Small intestine (tissue), 7 donors: ENCODE results near the gene AGO1. TPM values are rescaled to one million over a fixed set of nuclear protein-coding genes. Genes with fewer than 3 reads are reported as not detected.
A peak's percentile ranks its signal among the peaks of the same experiment; 100 is the strongest.

Experiments used
- DNase-seq, 2 donors: peaks; one replicate each; pipeline versions ENCODE4 v3.0.0 to v3.0.0-alpha.2; 2013
- FAIRE-seq: peaks from 2 replicates; lab custom pipeline; 2012; peaks lifted over from hg19 to GRCh38; lab: Jason Lieb, UNC
- H3K27ac ChIP-seq, 3 donors: one replicate each; pipeline ENCODE4 v1.5.1; 2013; ENCODE audit warnings: low read length in 2 of 3, mild to moderate bottlenecking in 2 of 3, control low read depth in 1 of 3, inconsistent platforms in 1 of 3, low read depth in 1 of 3, moderate library complexity in 1 of 3
- H3K27me3 ChIP-seq, 3 donors: one replicate each; pipeline ENCODE4 v1.6.1; 2013; ENCODE audit warnings: low read length in 3 of 3, inconsistent platforms in 1 of 3; ENCODE audit not compliant: control insufficient read depth in 3 of 3, insufficient read depth in 3 of 3
- H3K36me3 ChIP-seq, 3 donors: one replicate each; pipeline ENCODE4 v1.6.1; 2013; ENCODE audit warnings: low read length in 3 of 3, inconsistent platforms in 1 of 3, low read depth in 1 of 3, mild to moderate bottlenecking in 1 of 3, moderate library complexity in 1 of 3; ENCODE audit not compliant: control insufficient read depth in 3 of 3, insufficient read depth in 2 of 3
- H3K4me1 ChIP-seq, 3 donors: one replicate each; pipeline ENCODE4 v1.6.1; 2013; ENCODE audit warnings: low read length in 2 of 3, inconsistent platforms in 1 of 3, low read depth in 1 of 3, mild to moderate bottlenecking in 1 of 3, moderate library complexity in 1 of 3; ENCODE audit not compliant: control insufficient read depth in 3 of 3, insufficient read depth in 2 of 3
- H3K4me3 ChIP-seq, 3 donors: one replicate each; pipeline ENCODE4 v1.5.1; 2013; ENCODE audit warnings: low read length in 3 of 3, control low read depth in 1 of 3, inconsistent platforms in 1 of 3, low read depth in 1 of 3, mild to moderate bottlenecking in 1 of 3, moderate library complexity in 1 of 3
- H3K9me3 ChIP-seq, 2 donors: one replicate each; pipeline ENCODE4 v1.6.1; 2013; ENCODE audit warnings: low read depth in 1 of 2, low read length in 1 of 2; ENCODE audit not compliant: control insufficient read depth in 2 of 2, insufficient read depth in 1 of 2
- WGBS, 3 donors: extraction: QIAGEN DNeasy Blood & Tissue Kit; methylation state at CpG; one replicate each; pipeline ENCODE4 v1.1.7; 2013; 5-methylcytosine and 5-hydroxymethylcytosine counted together
- polyA plus RNA-seq, 4 donors: library from polyadenylated mRNA; stranded (reverse) in 3 of 4; unstranded in 1 of 4; fragments of 200-250 nt in 3 of 4; fragments of 120-200 nt in 1 of 4; gene quantifications; one replicate each; pipeline versions ENCODE4 v1.2.1 to v1.2.3, GENCODE V29; 2013
- donor health status: healthy with polysubstance abuse.
- donor health status: control.
- donor health status: control.
- donor health status: Bipolar disorder and iron deficiency.
- donor health status: healthy.

Gene AGO1
- polyA plus RNA-seq, 4 donors, result 2.4 to 16.8 (median 7.0) TPM

GRCh38 chr1:35902671-35903070 is 19.7 kb downstream of the AGO1 start:
- 93 to 95% (median 95%) methylated on average over 2 of the region's 2 CpGs for WGBS, 3 donors
- no peaks in the 10 kb centered on the region for H3K9me3 ChIP-seq
- DNase-seq, result no peak
- peaks cover 13 to 46% (median 18%) of the 10 kb centered on the region in 3 donors for H3K36me3 ChIP-seq
- H3K27me3 ChIP-seq, result no peaks in the 10 kb centered on the region
- no peak overlapping the region for H3K4me3 ChIP-seq
- no peaks in the 10 kb centered on the region for H3K4me1 ChIP-seq
- FAIRE-seq, result no peak
- H3K27ac ChIP-seq, result no peak overlapping the region

- no peaks in the 10 kb centered on the region for H3K4me1 ChIP-seq
- WGBS, 3 donors, result 81 to 92% (median 87%) methylated on average over 1 of the region's 1 CpG
- peaks cover 12 to 51% (median 35%) of the 10 kb centered on the region in 3 donors for H3K36me3 ChIP-seq
- H3K4me3 ChIP-seq, result no peak overlapping the region
- H3K27me3 ChIP-seq, result no peaks in the 10 kb centered on the region
- no peak for DNase-seq
- H3K9me3 ChIP-seq, result no peaks in the 10 kb centered on the region
- no peak overlapping the region for H3K27ac ChIP-seq
- no peak for FAIRE-seq
Observed at GRCh38 chr1:35914717-35915116, 31.7 kb downstream of the AGO1 start.

- Histone ChIP-seq H3K9me3 (no peaks in the 10 kb centered on the region), H3K4me3 (no peak overlapping the region), H3K27me3 (no peaks in the 10 kb centered on the region), H3K27ac (no peak overlapping the region), H3K4me1 (no peaks in the 10 kb centered on the region), H3K36me3 (peaks cover 12 to 53% (median 40%) of the 10 kb centered on the region in 3 donors)
- 45 to 53% (median 50%) methylated on average over 2 of the region's 2 CpGs for WGBS, 3 donors
- no peak for DNase-seq
- FAIRE-seq, result no peak
Observed at GRCh38 chr1:35915693-35916092, 32.7 kb downstream of the AGO1 start.

- DNase-seq (no peak), FAIRE-seq (no peak)
- Histone ChIP-seq H3K27ac (no peak overlapping the region), H3K27me3 (no peaks in the 10 kb centered on the region), H3K4me1 (no peaks in the 10 kb centered on the region), H3K36me3 (peaks cover 0 to 38% (median 9%) of the 10 kb centered on the region in 3 donors), H3K9me3 (no peaks in the 10 kb centered on the region), H3K4me3 (no peak overlapping the region)
Observed at GRCh38 chr1:35923791-35924221, 40.8 kb downstream of the AGO1 start.

- no peak for FAIRE-seq
- Histone ChIP-seq H3K4me1 (no peaks in the 10 kb centered on the region), H3K27ac (no peak overlapping the region), H3K36me3 (peaks cover 0 to 28% (median 4%) of the 10 kb centered on the region in 3 donors), H3K9me3 (no peaks in the 10 kb centered on the region), H3K27me3 (no peaks in the 10 kb centered on the region), H3K4me3 (no peak overlapping the region)
- 79 to 87% (median 84%) methylated on average over 1 of the region's 1 CpG for WGBS, 3 donors
- DNase-seq, result no peak
Observed at GRCh38 chr1:35924838-35925237, 41.8 kb downstream of the AGO1 start.

- H3K9me3 ChIP-seq, result no peaks in the 10 kb centered on the region
- H3K27ac ChIP-seq, result no peak overlapping the region
- H3K27me3 ChIP-seq, result no peaks in the 10 kb centered on the region
- no peaks in the 10 kb centered on the region for H3K4me1 ChIP-seq
- H3K4me3 ChIP-seq, result no peak overlapping the region
- H3K36me3 ChIP-seq, result peaks cover 0 to 21% (median 0%) of the 10 kb centered on the region in 3 donors
- no peak for DNase-seq
- no peak for FAIRE-seq
- WGBS, 3 donors, result 61 to 62% (median 61%) methylated on average over 4 of the region's 4 CpGs
Observed at GRCh38 chr1:35925741-35926140, 42.7 kb downstream of the AGO1 start.

GRCh38 chr1:35927472-35927871 is 44.5 kb downstream of the AGO1 start:
- Histone ChIP-seq H3K9me3 (no peaks in the 10 kb centered on the region), H3K36me3 (peaks cover 0 to 8% (median 0%) of the 10 kb centered on the region in 3 donors), H3K27me3 (no peaks in the 10 kb centered on the region), H3K4me1 (peaks cover 0 to 2% (median 0%) of the 10 kb centered on the region in 3 donors), H3K4me3 (no peak overlapping the region), H3K27ac (no peak overlapping the region)
- no peak for DNase-seq
- FAIRE-seq, result no peak
- WGBS, 3 donors, result 61 to 67% (median 63%) methylated on average over 3 of the region's 3 CpGs

- peak overlapping the region; percentile 95 to 99 (median 97) for H3K27ac ChIP-seq
- no peak for FAIRE-seq
- DNase-seq, result peak in 1 of 2 donors; percentile 43
- WGBS, 3 donors, result 1 to 4% (median 1%) methylated on average over 15 of the region's 15 CpGs
- H3K36me3 ChIP-seq, result peaks cover 0 to 2% (median 0%) of the 10 kb centered on the region in 3 donors
- no peaks in the 10 kb centered on the region for H3K9me3 ChIP-seq
- peak overlapping the region; percentile 79 to 97 (median 96) for H3K4me3 ChIP-seq
- no peaks in the 10 kb centered on the region for H3K27me3 ChIP-seq
- peaks cover 0 to 14% (median 0%) of the 10 kb centered on the region in 3 donors for H3K4me1 ChIP-seq
Observed at GRCh38 chr1:35929730-35930592, 47.0 kb downstream of the AGO1 start.
